ENCODE results near the gene ADK.
"Not testable (repeated sequence)": the region's sequence is repeated elsewhere in the genome, so short reads cannot be mapped to it uniquely, and the experiment has no call there.

ADK gene

DNA sequence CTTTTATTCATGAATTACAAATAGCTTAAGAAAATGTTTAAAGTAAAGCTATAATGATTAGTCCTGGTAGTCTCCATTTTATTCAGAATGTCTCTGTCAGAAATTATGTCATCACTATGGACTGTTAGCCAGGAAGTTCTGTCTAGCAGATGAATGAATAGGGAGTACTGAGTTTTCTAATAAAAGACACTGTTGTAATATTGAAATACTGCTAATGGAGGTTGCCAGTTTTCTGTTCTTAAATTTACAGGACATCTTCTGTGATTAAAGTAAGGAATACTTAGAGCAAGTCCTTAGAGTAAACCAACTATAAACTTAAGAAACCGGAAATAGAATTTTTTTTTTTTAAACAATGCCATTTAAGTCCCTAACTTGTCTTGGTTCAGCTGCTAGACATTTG lies 309.8 kb downstream of the ADK start:
- in situ Hi-C loops (cut with MboI; ENCODE audit: low sequenced_read_pairs): no loop called here

DNA sequence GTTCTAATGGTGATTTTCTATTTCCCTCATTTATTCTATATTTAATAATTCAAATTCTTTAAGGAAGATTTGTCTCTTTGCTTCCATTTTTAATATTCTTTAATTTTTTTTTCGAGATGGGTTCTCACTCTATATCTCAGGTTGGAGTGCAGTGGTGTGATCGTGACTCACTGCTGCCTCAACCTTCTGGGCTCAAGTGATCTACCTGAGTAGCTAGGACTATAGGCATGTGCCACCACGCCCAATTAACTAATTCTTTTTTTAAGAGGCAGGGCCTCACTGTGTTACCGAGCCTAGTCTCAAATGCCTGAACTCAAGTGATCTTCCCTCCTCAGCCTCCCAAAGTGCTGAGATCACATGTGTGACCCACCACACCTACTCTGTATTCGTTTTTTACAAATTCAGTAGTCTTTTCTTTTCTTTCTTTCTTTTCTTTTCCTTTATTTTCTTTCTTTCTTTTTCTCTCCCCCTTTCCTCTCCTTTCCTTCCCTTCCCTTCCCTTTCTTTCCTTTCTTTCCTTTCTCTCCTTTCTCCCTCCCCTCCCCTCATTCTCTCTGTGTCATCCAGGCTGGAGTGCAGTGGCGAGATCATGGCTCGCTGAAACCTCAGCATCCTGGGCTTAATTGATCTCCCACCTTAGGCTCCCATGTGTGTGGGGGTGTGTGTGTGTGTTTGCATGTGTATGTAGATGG lies 323.1 kb downstream of the ADK start:
- in situ Hi-C loops (cut with MboI; ENCODE audit: low sequenced_read_pairs): no loop called here

DNA sequence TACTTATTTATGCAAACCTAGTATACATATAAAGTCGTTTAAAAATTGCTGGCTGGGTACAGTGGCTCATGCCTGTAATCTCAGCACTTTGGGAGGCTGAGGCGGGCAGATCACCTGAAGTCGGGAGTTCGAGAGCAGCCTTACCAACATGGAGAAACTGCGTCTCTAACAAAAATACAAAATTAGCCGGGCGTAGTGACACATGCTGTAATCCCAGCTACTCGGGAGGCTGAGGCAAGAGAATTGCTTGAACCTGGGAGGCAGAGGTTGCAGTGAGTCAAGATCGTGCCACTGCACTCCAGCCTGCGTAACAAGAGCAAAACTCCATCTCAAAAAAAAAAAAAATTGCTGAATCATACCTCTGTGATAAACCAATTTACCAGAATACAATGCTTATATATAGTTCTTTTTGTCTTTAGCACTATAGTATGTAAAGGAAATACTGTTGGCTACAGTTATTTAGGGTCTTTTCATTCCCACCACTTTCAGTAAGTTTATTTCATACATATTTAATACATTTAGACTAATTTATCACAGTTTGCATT lies 325.2 kb downstream of the ADK start:
- in situ Hi-C loops (cut with MboI; ENCODE audit: low sequenced_read_pairs): not testable (repeated sequence)

DNA sequence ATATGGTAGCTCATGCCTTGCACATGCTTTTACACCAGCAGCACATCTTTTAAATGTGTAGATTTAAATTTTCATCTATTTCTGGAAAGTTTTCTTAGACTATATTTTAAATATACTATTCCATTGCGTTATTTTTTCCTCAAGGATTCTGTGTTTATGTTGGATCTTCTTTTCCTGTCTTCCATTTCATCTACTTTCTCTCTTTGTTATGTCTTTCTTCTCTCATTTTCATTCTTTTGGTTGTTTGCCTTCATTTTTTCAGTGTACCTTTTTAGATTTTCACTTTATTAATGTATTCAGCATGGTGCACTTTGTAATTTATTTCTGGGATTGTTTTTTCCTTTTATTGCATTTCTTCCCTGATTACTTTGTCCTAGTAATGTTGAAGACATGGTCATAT lies 329.8 kb downstream of the ADK start:
- in situ Hi-C loops (cut with MboI; ENCODE audit: low sequenced_read_pairs): no loop called here

DNA sequence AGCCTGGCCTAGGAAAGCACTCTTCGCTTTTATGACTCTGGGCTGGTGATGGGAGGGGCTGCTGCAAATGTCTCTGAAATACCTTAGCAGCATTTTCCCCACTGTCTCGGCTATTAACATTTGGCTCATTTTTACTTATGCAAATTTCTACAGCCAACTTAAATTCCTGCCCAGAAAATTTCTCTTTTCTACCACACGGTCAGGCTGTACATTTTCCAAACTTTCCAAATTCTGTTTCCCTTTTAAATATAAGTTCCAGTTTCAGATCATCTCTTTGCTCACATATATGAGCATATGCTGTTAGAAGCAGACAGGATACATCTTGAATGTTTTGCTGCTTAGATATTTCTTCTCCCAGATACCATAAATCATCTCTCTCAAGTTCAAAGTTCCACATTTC lies 332.3 kb downstream of the ADK start:
- in situ Hi-C loops (cut with MboI; ENCODE audit: low sequenced_read_pairs): no loop called here

DNA sequence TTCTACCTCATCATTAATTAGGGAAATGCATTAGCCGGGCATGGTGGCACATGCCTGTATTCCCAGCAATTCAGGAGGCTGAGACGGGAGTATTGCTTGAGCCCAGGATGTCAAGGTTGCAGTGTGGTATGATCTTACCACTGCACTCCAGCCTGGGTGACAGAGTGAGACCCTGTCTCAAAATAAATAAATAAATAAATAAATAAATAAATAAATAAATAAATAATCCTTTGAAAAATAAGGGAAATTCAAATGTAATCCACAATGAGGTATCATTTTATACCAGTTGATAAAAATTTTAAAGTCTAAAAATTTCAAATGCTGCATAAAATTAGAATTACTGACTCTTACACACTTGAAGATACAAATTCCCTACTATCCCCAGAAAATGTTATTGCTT lies 334.3 kb downstream of the ADK start:
- in situ Hi-C loops (cut with MboI; ENCODE audit: low sequenced_read_pairs): no loop called here

DNA sequence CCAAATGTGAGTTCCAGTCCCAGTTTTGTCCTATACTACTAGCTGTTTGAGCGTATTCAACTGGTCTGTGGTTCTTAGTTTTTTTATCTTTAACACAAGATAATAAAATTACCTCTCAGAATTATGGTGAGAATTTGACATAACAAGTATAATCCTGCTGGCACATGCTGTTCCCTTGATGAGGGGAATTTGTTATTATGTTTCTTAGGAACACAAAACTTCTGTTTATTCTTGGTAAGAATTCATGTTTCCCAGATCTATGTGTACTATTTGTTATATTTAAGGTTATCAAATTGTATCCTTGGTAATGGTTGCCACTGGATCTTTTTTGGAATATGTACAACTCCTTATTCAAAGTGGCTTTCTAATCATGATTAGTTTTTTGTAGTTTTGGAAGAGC lies 335.6 kb downstream of the ADK start:
- in situ Hi-C loops (cut with MboI; ENCODE audit: low sequenced_read_pairs): no loop called here

DNA sequence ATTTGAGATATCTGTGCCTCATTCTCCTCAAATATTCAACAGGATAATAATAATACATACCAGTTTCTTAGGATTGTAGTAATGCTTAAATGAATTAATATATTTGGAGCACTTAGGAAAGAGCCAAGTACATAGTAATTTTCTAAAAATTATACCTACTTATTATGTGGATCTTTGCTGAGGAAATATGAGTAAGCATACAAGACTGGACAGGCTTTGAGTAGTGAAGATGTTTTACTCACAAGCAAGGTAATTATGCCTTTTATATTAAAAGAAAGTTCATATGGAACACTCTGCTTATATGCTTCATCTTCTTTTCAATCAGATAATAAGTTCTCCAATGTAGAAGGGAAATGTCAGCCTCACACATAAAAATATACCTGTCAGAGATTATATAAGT lies 337.9 kb downstream of the ADK start:
- in situ Hi-C loops (cut with MboI; ENCODE audit: low sequenced_read_pairs): no loop called here

DNA sequence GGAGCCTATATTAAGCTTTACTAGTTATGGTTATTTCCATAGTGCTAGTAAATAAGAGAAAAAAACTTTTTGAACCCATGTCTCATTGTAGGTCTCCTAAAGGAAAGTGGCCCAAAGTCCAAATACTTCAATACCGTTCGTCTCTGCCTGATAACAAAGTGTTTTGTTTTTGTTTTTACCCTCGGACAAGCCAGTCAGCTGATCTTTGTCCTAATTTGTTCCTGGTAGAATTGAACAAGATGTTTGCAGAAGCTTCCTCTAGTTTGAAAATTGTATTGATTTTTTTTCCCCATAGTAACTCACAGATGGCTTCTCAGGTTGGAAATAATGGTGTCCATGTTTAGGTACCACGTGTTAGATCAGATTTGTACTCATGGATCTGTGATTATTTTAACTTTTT lies 339.5 kb downstream of the ADK start:
- in situ Hi-C loops (cut with MboI; ENCODE audit: low sequenced_read_pairs): no loop called here

DNA sequence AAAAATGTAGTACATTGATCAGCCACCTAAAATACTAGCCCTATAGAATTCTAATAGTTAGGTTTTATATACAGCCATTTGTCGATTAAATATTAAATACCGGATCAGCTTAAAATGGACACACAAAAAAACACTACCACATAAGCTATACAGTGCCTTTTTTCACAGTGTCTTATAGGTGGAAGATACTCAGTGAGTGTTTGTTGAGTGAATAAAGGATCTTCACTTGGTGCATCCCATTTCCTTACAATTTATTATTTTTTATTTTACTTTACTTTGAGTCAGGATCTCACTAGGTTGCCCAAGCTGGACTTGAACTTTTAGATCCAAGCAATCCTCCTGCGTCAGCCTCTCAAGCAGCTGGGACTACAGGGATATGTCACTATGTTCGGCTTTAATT lies 340.0 kb downstream of the ADK start:
- in situ Hi-C loops (cut with MboI; ENCODE audit: low sequenced_read_pairs): no loop called here

DNA sequence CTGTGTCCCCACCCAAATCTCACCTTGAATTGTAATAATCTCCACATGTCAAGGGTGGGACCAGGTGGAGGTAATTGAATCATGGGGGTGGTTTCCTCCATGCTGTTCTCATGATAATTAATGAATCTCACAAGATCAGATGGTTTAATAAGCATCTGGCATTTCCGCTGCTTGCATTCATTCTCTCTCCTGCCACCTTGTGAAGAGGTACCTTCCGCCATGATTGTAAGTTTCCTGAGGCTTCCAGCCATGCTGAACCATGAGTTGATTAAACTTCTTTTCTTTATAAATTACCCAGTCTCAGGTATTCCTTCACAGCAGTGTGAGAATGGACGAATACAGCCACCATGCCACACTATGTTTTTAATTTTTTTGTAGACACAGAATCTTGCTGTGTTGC lies 345.3 kb downstream of the ADK start:
- in situ Hi-C loops (cut with MboI; ENCODE audit: low sequenced_read_pairs): not testable (repeated sequence)

DNA sequence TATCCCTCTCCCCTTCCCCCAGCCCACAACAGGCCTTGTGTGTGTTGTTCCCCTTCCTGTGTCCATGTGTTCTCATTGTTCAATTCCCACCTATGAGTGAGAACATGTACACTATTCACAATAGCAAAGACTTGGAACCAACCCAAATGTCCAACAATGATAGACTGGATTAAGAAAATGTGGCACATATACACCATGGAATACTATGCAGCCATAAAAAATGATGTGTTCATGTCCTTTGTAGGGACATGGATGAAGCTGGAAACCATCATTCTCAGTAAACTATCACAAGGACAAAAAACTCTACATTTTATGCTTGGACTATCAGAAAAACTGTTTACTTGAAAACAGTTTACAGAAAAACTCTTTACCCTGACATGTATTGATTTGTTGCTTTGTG lies 347.6 kb downstream of the ADK start:
- in situ Hi-C loops (cut with MboI; ENCODE audit: low sequenced_read_pairs): not testable (repeated sequence)

DNA sequence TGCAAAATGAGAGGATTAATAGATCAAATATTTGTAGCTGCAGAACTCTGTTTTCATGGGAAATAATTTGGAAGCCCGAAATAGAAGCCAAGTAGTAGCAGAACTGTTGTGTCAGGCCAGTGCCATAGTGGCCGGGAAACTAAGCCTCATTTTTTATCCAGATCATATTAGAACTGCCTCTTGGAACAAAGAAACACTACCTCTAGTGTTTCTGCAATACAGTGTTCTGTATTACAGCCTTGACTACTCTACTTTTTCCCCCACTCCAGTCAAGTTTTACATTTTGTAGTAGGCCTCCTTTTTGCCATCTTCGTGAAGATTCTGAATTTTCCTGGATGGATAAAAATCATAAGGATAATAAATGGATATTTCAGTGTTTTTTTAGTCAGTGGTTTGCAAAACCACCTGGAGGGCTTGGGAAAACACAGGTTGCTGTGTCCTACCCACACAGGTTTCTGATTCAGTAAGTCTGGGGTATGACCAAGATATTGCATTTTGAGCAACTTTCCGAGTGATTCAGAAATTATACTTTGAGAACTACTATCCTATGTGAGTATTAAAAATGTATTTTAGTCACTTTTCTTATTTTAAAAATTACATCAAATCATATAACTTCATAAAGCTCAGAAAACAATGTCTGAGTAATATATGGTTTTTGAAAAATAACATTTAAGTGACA lies 349.1 kb downstream of the ADK start:
- in situ Hi-C loops (cut with MboI; ENCODE audit: low sequenced_read_pairs): no loop called here

DNA sequence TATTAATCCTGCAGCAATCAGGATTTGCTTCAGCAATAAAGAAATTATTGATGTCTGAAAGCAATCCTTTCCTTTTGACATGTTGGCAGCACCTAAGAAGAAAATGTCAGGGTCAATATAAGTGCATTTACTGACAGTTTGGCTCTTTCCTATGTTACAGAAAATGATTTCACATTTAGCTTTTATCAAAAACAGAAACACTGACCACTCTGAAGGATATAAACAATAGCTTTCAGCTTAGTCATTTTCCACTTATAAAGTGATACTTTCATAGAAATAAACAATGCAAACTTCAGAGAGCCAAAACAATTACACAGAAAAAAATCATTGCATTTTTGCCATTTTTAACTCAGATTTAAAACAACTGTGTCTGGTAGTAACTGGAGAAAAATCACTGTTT lies 349.8 kb downstream of the ADK start:
- in situ Hi-C loops (cut with MboI; ENCODE audit: low sequenced_read_pairs): no loop called here

DNA sequence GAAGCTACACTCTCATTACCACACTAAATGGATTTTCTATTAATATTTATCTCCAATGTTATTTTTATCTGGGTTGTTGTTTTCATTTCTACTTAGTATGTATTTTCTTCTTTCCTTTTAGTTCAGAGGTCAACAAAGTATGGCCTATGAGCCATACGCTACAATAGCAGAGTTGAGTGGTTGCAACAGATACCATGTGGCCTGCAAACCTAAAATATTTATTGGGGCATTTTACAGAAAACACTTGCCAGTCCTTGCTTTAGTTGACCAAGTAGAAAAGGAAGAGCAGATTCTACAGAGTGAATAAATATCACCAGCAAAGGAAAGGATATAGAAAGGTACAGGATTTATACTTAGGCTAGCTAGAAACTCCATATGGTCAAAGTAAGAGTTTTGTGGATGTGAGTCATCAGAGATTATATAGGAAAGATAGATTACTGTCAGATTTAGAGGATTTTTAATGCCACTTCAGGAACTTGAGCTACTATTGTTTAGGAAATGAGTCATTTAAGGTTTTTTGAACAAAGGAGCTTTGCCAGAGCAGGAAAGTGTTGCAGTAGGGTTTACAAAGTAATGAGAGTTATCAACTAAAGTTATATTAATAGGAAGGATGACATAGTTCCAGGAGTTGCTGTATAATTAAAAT lies 352.1 kb downstream of the ADK start:
- in situ Hi-C loops (cut with MboI; ENCODE audit: low sequenced_read_pairs): no loop called here

DNA sequence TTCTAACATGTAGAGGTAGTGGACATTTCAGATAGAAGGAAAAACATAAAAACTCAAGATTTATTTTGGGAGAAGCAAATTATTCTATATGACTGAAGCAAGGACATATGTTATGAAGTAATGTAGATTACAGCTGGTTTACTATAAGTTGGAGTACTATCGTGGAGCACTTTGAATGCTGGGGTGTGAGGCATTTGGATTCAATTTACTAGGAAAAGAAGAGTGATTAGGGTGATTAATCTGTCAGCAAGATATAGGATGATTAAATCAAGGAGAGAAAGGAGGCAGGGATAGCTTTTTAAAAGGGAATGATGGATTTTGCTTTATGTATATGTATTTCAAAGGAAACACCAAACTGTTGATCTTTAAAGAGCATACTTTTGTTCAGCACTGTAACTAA lies 356.9 kb downstream of the ADK start:
- in situ Hi-C loops (cut with MboI; ENCODE audit: low sequenced_read_pairs): no loop called here

DNA sequence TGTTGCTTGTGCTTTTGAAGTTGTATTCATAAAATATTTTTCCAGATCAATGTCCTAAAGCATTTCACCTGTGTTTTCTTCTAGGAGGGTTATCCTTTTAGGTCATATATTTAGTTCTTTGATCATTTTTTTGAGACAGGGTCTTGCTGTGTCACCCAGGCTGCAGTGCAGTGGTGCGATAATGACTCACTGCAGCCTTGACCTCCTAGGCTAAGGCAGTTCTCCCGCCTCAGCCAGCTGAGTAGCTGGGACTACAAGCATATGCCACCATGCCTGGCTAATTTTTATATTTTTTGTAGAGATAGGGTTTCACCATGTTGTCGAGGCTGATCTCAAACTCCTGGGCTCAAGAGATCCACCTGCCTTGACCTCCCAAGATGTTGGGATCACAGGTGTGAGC lies 359.6 kb downstream of the ADK start:
- in situ Hi-C loops (cut with MboI; ENCODE audit: low sequenced_read_pairs): no loop called here

DNA sequence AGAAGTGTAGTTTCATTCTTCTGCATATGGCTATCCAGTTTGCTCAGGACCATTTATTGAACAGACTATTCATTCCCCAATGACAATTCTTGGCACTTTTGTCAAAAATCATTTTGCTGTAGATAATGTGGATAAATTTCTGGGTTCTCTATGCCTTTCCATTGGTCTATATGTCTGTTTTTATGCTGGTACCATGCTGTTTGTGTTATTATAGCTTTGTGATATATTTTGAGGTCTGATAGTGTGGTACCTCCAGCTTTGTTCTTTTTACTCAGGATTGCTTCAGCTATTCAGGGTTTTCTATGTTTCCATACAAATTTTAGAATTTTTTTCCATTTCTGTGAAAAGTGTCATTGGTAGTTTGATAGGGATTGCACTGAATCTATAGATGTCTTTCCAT lies 360.0 kb downstream of the ADK start:
- in situ Hi-C loops (cut with MboI; ENCODE audit: low sequenced_read_pairs): no loop called here

DNA sequence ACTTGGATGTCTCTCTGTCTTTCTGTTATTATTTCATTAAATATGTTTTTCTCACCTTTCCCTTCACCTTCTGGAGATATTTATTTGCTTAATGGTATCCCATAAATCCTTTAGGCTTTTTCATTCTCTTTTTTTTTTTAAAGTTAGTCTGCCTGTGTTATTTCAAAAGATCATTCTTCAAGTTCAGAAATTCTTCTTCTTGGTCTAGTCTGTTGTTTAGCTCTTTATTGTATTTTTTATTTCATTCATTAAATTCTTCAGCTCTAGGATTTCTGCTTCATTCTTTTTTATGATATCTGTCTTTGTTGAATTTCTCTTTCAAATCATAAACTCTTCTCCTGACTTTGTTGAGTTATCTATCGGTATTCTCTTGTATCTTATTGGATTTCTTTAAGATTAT lies 363.3 kb downstream of the ADK start:
- in situ Hi-C loops (cut with MboI; ENCODE audit: low sequenced_read_pairs): no loop called here

DNA sequence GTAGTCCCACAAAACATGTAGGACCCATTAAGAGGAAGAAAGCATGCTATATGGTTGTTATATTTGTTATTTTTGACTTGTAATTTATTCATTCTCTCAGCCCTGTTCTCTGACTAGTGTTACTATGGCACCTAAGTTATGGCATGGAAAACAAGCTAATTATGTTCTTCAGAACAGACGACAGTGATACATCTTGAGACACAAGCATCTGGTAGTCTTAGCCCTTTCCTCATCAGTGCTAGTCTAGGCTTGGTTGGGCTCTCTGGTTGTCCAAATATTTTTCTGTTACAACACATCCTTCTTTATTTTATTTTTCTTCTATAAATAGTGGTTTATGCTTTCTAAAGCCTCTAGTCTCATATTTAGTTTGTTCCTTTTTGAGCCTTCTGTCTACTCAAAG lies 367.0 kb downstream of the ADK start:
- in situ Hi-C loops (cut with MboI; ENCODE audit: low sequenced_read_pairs): no loop called here

DNA sequence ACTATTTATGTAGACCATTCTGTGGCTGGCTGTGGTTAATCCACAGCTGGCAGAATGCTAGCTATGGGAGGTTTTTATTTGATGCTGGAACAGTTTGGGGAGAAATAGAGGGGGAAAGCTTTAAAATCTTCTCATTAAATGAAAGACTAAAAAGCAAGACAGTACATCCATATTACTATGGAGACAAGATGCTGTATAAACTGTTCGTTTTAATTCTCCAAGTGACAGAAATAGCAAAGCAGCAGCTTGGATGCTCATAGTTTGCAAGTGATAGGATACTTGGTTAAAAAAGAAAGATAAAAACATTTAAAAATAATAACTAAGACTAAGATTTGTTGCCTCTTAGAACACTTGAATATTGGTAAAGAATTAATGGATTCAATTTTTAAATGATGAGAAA lies 370.5 kb downstream of the ADK start:
- in situ Hi-C loops (cut with MboI; ENCODE audit: low sequenced_read_pairs): no loop called here

DNA sequence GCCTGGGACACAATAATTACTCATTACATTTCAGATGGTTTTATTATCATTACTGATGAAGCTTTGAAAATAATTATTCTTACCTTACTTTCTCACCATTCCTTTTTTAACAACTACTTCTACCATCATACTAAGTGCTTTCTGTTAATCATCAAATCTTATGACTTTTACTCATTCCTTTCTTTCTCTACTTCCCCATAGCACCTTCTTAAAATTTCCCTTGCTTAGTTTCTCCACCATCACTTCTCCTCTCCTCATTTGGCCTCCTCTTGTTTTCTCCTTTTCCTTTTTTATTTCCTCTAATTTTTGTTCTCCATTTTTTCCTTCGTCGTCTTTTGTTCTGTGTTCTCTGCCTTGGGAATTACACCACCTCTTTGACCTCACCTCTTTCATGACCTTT lies 372.2 kb downstream of the ADK start:
- in situ Hi-C loops (cut with MboI; ENCODE audit: low sequenced_read_pairs): no loop called here

All from HL-60/S4 treated with phorbol 12-myristate 13-acetate at 8.2 ng/mL for 4 days and 3 days (cell line).